SU-DHL-6 (cell line): ENCODE data around the gene ARMC10.
"Not testable (repeated sequence)": the region's sequence is repeated elsewhere in the genome, so short reads cannot be mapped to it uniquely, and the experiment has no call there.

Experiments used
- H2AFZ ChIP-seq: fragments of 200-600 bp; sonication (generic); 2 replicates; pipeline ENCODE4 v1.6.1; 2014; ENCODE audit warnings: low read depth, mild to moderate bottlenecking, moderate library complexity, mixed read lengths, antibody characterized with exemption, low read length; ENCODE audit not compliant: severe bottlenecking
- H3F3A ChIP-seq: fragments of 200-600 bp; shearing (Covaris generic); 2 replicates; pipeline ENCODE4 v1.6.0; 2016; ENCODE audit warnings: antibody characterized with exemption, mild to moderate bottlenecking; ENCODE audit not compliant: insufficient read depth
- H3K27ac ChIP-seq: fragments of 200-600 bp; sonication (generic); 2 replicates; pipeline ENCODE4 v1.5.1; 2016; ENCODE audit warnings: low read depth, mild to moderate bottlenecking, low read length, moderate library complexity, mixed read lengths
- H3K27me3 ChIP-seq: fragments of 200-600 bp; sonication (generic), shearing (Covaris generic); 2 replicates; pipeline ENCODE4 v1.6.0; 2014; ENCODE audit warnings: mild to moderate bottlenecking, low read length
- H3K36me3 ChIP-seq: fragments of 200-600 bp; sonication (generic); 2 replicates; pipeline ENCODE4 v1.6.1; 2014; ENCODE audit warnings: mild to moderate bottlenecking, low read length, mixed read lengths
- H3K4me2 ChIP-seq: fragments of 300-600, 200-600 bp; shearing (Covaris generic), sonication (generic); 2 replicates; pipeline ENCODE4 v1.6.0; 2014; ENCODE audit warnings: low read length, low read depth, mild to moderate bottlenecking; ENCODE audit not compliant: poor library complexity, severe bottlenecking
- H3K4me3 ChIP-seq: fragments of 200-600 bp; sonication (generic); 2 replicates; pipeline ENCODE4 v1.5.1; 2014; ENCODE audit warnings: antibody characterized with exemption, low read length, mild to moderate bottlenecking, mixed read lengths; ENCODE audit not compliant: insufficient read depth, poor library complexity, severe bottlenecking
- H3K79me2 ChIP-seq: fragments of 200-600 bp; sonication (generic); 2 replicates; pipeline ENCODE4 v1.6.1; 2014; ENCODE audit warnings: mild to moderate bottlenecking, low read length, moderate library complexity; ENCODE audit not compliant: insufficient read depth
- H3K9ac ChIP-seq: fragments of 200-600 bp; sonication (generic); 2 replicates; pipeline ENCODE4 v1.7.0; 2014; ENCODE audit warnings: mild to moderate bottlenecking, low read length
- H3K9me2 ChIP-seq: fragments of 200-600 bp; sonication (generic); replicated peaks from 2 replicates; pipeline ENCODE4 v1.6.1; 2014; ENCODE audit warnings: low read length; ENCODE audit not compliant: insufficient read depth
- H3K9me3 ChIP-seq: fragments of 200-600 bp; sonication (generic); 2 replicates; pipeline ENCODE4 v1.6.1; 2014; ENCODE audit warnings: low read length, mixed read lengths; ENCODE audit not compliant: insufficient read depth
- H4K20me1 ChIP-seq: fragments of 200-600 bp; sonication (generic); 2 replicates; pipeline ENCODE4 v1.6.1; 2014; ENCODE audit warnings: low read depth, mild to moderate bottlenecking, antibody characterized with exemption, low read length, moderate library complexity, mixed read lengths
- EZH2phosphoT487 ChIP-seq: fragments of 200-600 bp; sonication (generic), shearing (Covaris generic); conservative IDR thresholded peaks from 2 replicates; pipeline ENCODE4 v1.6.1; 2018; ENCODE audit warnings: mild to moderate bottlenecking, antibody characterized with exemption, low read length, moderate library complexity, mixed read lengths
- TF ChIP-seq, protein P1 (sequence below): fragments of 200-600 bp; sonication (generic); IDR thresholded peaks from one replicate; pipeline ENCODE4 v1.5.1; 2017; ENCODE audit warnings: antibody characterized with exemption, mild to moderate bottlenecking, low read length, moderate library complexity; ENCODE audit not compliant: insufficient read depth, poor library complexity, severe bottlenecking

Gene ARMC10

DNA sequence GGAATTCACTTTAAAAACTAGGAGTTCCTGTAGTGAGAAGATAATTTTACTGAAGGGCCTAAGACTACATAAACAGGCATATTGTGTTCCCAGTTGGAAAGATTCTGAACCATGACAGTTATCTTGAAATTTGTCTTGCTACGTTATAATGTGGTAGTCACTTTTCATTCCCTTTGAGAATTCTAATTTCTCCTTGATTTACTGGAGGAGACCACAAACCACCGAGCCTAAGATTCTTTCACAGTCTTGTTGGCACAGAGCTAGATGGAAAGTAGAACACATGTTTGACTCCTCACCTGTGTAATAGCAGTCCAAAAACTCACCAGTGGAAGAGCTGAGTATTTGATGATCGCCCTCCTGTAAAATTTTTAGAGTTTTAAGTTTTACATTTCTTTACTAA lies 4.9 kb downstream of the ARMC10 start:
- no peaks in the 10 kb centered on the region for H3K9me3 ChIP-seq
- H3F3A ChIP-seq: 0 out of 2 replicates have a peak, but pooled peaks cover 8% of the 10 kb centered on the region
- H3K27me3 ChIP-seq: no peaks in the 10 kb centered on the region
- no peaks in the 10 kb centered on the region for H4K20me1 ChIP-seq
- no peak overlapping the region for H3K4me2 ChIP-seq
- no peak for TF ChIP-seq EZH2phosphoT487
- TF ChIP-seq, protein P1, sequence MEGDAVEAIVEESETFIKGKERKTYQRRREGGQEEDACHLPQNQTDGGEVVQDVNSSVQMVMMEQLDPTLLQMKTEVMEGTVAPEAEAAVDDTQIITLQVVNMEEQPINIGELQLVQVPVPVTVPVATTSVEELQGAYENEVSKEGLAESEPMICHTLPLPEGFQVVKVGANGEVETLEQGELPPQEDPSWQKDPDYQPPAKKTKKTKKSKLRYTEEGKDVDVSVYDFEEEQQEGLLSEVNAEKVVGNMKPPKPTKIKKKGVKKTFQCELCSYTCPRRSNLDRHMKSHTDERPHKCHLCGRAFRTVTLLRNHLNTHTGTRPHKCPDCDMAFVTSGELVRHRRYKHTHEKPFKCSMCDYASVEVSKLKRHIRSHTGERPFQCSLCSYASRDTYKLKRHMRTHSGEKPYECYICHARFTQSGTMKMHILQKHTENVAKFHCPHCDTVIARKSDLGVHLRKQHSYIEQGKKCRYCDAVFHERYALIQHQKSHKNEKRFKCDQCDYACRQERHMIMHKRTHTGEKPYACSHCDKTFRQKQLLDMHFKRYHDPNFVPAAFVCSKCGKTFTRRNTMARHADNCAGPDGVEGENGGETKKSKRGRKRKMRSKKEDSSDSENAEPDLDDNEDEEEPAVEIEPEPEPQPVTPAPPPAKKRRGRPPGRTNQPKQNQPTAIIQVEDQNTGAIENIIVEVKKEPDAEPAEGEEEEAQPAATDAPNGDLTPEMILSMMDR: no peak
- H3K9ac ChIP-seq: no peak overlapping the region
- no peaks in the 10 kb centered on the region for H3K9me2 ChIP-seq
- H3K79me2 ChIP-seq: peaks cover 23% of the 10 kb centered on the region
- H3K36me3 ChIP-seq: 0 out of 2 replicates have a peak, but pooled peaks cover 3% of the 10 kb centered on the region
- no peak overlapping the region for H3K4me3 ChIP-seq
- no peak overlapping the region for H3K27ac ChIP-seq
- no peak overlapping the region for H2AFZ ChIP-seq

DNA sequence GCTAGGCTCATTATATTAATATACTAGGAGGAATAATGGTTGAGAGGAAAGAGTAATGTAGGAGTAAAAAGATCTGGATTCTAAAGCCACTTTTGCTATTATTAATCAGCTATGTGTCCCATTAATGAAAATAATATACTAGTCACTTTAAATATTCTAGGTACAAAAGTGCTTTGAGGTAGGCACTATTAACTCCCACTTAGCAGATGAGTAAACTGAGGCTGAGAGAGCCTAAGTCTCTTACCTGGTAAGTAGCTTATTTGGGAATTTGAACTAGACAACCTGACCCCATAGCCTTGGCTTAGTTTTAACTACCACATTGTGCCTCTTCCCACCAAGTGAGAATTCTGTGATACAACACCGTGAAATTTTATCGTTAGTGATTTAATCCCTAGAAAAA lies 6.0 kb downstream of the ARMC10 start:
- TF ChIP-seq, protein P1: no peak
- TF ChIP-seq EZH2phosphoT487: no peak
- H3K79me2 ChIP-seq: peaks cover 17% of the 10 kb centered on the region
- H3K9me3 ChIP-seq: no peaks in the 10 kb centered on the region
- no peak overlapping the region for H3K9ac ChIP-seq
- H3K27ac ChIP-seq: no peak overlapping the region
- 0 out of 2 replicates have a peak, but pooled peaks cover 5% of the 10 kb centered on the region for H3K36me3 ChIP-seq
- no peaks in the 10 kb centered on the region for H3K9me2 ChIP-seq
- H3K4me2 ChIP-seq: no peak overlapping the region
- no peaks in the 10 kb centered on the region for H3K27me3 ChIP-seq
- H2AFZ ChIP-seq: no peak overlapping the region
- no peaks in the 10 kb centered on the region for H4K20me1 ChIP-seq
- H3K4me3 ChIP-seq: no peak overlapping the region
- 0 out of 2 replicates have a peak, but pooled peaks cover 8% of the 10 kb centered on the region for H3F3A ChIP-seq

- Histone ChIP-seq H3K27me3 (no peaks in the 10 kb centered on the region), H3K79me2 (peaks cover 4% of the 10 kb centered on the region; the same call in 1 of the 2 replicates), H3K36me3 (peaks cover 9% of the 10 kb centered on the region; the same call in 1 of the 2 replicates), H3K9ac (no peak overlapping the region), H2AFZ (no peak overlapping the region), H3K4me3 (no peak overlapping the region), H3K9me2 (no peaks in the 10 kb centered on the region), H3K9me3 (no peaks in the 10 kb centered on the region), H4K20me1 (no peaks in the 10 kb centered on the region), H3K27ac (no peak overlapping the region), H3K4me2 (no peak overlapping the region), H3F3A (0 out of 2 replicates have a peak, but pooled peaks cover 11% of the 10 kb centered on the region)
- TF ChIP-seq EZH2phosphoT487: no peak
- TF ChIP-seq, protein P1: no peak
Measured at GRCh38 chr7:103082497-103082896, 7.6 kb downstream of the ARMC10 start.

GRCh38 chr7:103083210-103083609 lies 8.3 kb downstream of the ARMC10 start:
- TF ChIP-seq, protein P1: no peak
- no peak for TF ChIP-seq EZH2phosphoT487
- Histone ChIP-seq H4K20me1 (no peaks in the 10 kb centered on the region), H3K27ac (no peak overlapping the region), H3K9ac (no peak overlapping the region), H3K4me3 (no peak overlapping the region), H3K9me2 (no peaks in the 10 kb centered on the region), H3K27me3 (no peaks in the 10 kb centered on the region), H3K36me3 (peaks cover 16% of the 10 kb centered on the region), H2AFZ (no peak overlapping the region), H3K79me2 (0 out of 2 replicates have a peak, but pooled peaks cover 4% of the 10 kb centered on the region), H3F3A (0 out of 2 replicates have a peak, but pooled peaks cover 11% of the 10 kb centered on the region), H3K9me3 (no peaks in the 10 kb centered on the region), H3K4me2 (no peak overlapping the region)

DNA sequence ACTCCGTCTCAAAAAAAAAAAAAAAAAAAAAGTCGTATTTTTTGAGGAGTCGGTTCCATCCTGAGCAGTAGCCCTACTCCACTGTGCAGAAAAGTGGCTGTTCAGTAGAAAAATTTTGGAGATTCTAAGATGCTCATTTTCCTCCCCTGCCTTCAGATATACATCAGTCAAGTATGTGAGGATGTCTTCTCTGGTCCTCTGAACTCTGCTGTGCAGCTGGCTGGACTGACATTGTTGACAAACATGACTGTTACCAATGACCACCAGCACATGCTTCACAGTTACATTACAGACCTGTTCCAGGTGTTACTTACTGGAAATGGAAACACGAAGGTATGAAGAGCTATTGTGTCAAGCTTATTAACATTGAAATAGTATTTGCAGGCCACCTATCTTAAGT lies 17.4 kb downstream of the ARMC10 start:
- H2AFZ ChIP-seq, H3F3A ChIP-seq, H3K9me2 ChIP-seq, H3K27me3 ChIP-seq, H3K9me3 ChIP-seq, H3K9ac ChIP-seq, H3K4me2 ChIP-seq, H3K79me2 ChIP-seq, H3K4me3 ChIP-seq, H3K27ac ChIP-seq, H4K20me1 ChIP-seq: not testable (repeated sequence)
- H3K36me3 ChIP-seq: peaks cover 11% of the 10 kb centered on the region; the same call in 1 of the 2 replicates
